Right lobe of liver (tissue), 6 donors: ENCODE results near the gene PCP4. TPM values are rescaled to one million over a fixed set of nuclear protein-coding genes. Genes with fewer than 3 reads are reported as not detected.
"Not testable (repeated sequence)": the region's sequence is repeated elsewhere in the genome, so short reads cannot be mapped to it uniquely, and the experiment has no call there.

Experiments
- ATAC-seq, 4 donors: fragments of 200-7000 bp; cut with Tn5 transposase; one replicate each; pipeline ENCODE4 v1.9.1; 2020; ENCODE audit warnings: mild to moderate bottlenecking in 4 of 4, moderate library complexity in 4 of 4
- DNase-seq, 3 donors: peaks; one replicate each; pipeline ENCODE4 v3.0.0-alpha.2; 2020
- H3K27ac ChIP-seq, 3 donors: fragments of 200-600 bp; one replicate each; pipeline ENCODE4 v1.8.0; 2022
- H3K27me3 ChIP-seq, 2 donors: fragments of 200-600 bp; one replicate each; pipeline ENCODE4 v1.8.0; 2022
- H3K36me3 ChIP-seq, 4 donors: fragments of 200-600 bp; sonication (generic) in 1 of 4; one replicate each; pipeline versions ENCODE4 v1.5.1 to v1.8.0; 2017 to 2022; ENCODE audit warnings: control low read depth in 1 of 4
- H3K4me1 ChIP-seq, 4 donors: fragments of 200-600 bp; sonication (generic) in 1 of 4; one replicate each; pipeline versions ENCODE4 v1.5.1 to v1.8.0; 2017 to 2022; ENCODE audit warnings: control low read depth in 1 of 4
- H3K4me3 ChIP-seq, 3 donors: fragments of 200-600 bp; one replicate each; pipeline ENCODE4 v1.8.0; 2022
- H3K9me3 ChIP-seq, 4 donors: fragments of 200-600 bp; sonication (generic) in 1 of 4; one replicate each; pipeline versions ENCODE4 v1.5.1 to v1.8.0; 2017 to 2022; ENCODE audit warnings: control low read depth in 1 of 4
- CTCF ChIP-seq, 4 donors: fragments of 200-600 bp in 3 of 4; fragments of 450-650 bp in 1 of 4; IDR thresholded peaks; one replicate each; pipeline versions ENCODE4 v1.5.1 to v1.8.0; 2016 to 2022; ENCODE audit warnings: antibody characterized with exemption in 4 of 4, mild to moderate bottlenecking in 2 of 4
- POLR2A ChIP-seq: fragments of 450-650 bp; IDR thresholded peaks from one replicate; pipeline ENCODE4 v1.6.1; 2017; ENCODE audit warnings: antibody characterized with exemption, mild to moderate bottlenecking
- WGBS: methylation state at CpG from one replicate; pipeline ENCODE4 v1.1.6; 2018; ENCODE audit warnings: low coverage, low lambda C conversion rate; ENCODE audit not compliant: insufficient coverage; ENCODE audit errors: missing lambda C conversion rate; 5-methylcytosine and 5-hydroxymethylcytosine counted together
- intact Hi-C, 2 donors: fragments of 100-400 bp; cut with DNase I; formaldehyde crosslinking; loops; one replicate each; pipeline versions ENCODE4 v1.11.2 to v1.14.1; 2022
- total RNA-seq, 6 experiments: library from RNA; depleted of rRNA in 2 of 6; stranded (reverse); fragments of >200 nt in 2 of 6; fragmentation: NEBNext Ultra II Directional in 3 of 6; extraction: Animal tissue kit (Norgen Biotek cat#: 25700) in 3 of 6; gene quantifications; one replicate each; pipeline versions ENCODE4 v1.1.0 to v1.2.4, GENCODE V29; 2016 to 2023
- donor health status: DM: no; HTN: yes; CAD: no.
- donor health status: DM: no; HTN: no; CAD: no.
- donor health status: DM: no; HTN: no; CAD: no.
- donor health status: DM: no; HTN: yes; CAD: no.
- donor health status: DM: no; HTN: yes; CAD: no.

The PCP4 gene
- total RNA-seq, 6 experiments from 2014 or later: not detected

GRCh38 chr21:39888848-39889247 lies 21.6 kb downstream of the PCP4 start:
- Histone ChIP-seq H3K36me3 (no peaks in the 10 kb centered on the region), H3K27ac (no peak overlapping the region), H3K4me3 (no peak overlapping the region), H3K9me3 (no peaks in the 10 kb centered on the region), H3K4me1 (no peaks in the 10 kb centered on the region), H3K27me3 (no peaks in the 10 kb centered on the region)
- intact Hi-C loops: no loop called here
- ATAC-seq (no peak), DNase-seq (no peak)
- TF ChIP-seq CTCF (IDR thresholded peaks at IDR 0.05): no peak
- TF ChIP-seq POLR2A: no peak
- WGBS: 70% methylated on average over 9 of the region's 9 CpGs

- no peak overlapping the region for H3K27ac ChIP-seq
- no peak for DNase-seq
- 75% methylated on average over 3 of the region's 5 CpGs for WGBS
- H3K27me3 ChIP-seq: no peaks in the 10 kb centered on the region
- no peak for ATAC-seq
- no peak overlapping the region for H3K4me3 ChIP-seq
- TF ChIP-seq POLR2A (no peak), CTCF (IDR thresholded peaks at IDR 0.05) (no peak)
- H3K4me1 ChIP-seq: no peaks in the 10 kb centered on the region
- H3K36me3 ChIP-seq: no peaks in the 10 kb centered on the region
- intact Hi-C loops: no loop called here
- H3K9me3 ChIP-seq: no peaks in the 10 kb centered on the region
Observed at GRCh38 chr21:39891111-39891510, 23.9 kb downstream of the PCP4 start.

GRCh38 chr21:39891863-39892262 lies 24.6 kb downstream of the PCP4 start:
- H3K27me3 ChIP-seq, intact Hi-C loops, H3K9me3 ChIP-seq, H3K4me1 ChIP-seq, H3K27ac ChIP-seq, ATAC-seq, H3K36me3 ChIP-seq, DNase-seq, H3K4me3 ChIP-seq: not testable (repeated sequence)
- WGBS: 74% methylated on average over 8 of the region's 12 CpGs

GRCh38 chr21:39900491-39900890 lies 33.3 kb downstream of the PCP4 start:
- H3K4me1 ChIP-seq: no peaks in the 10 kb centered on the region
- H3K27ac ChIP-seq: no peak overlapping the region
- H3K27me3 ChIP-seq: no peaks in the 10 kb centered on the region
- intact Hi-C loops: no loop called here
- H3K9me3 ChIP-seq: no peaks in the 10 kb centered on the region
- 60% methylated on average over 5 of the region's 5 CpGs for WGBS
- no peaks in the 10 kb centered on the region for H3K36me3 ChIP-seq
- TF ChIP-seq CTCF (IDR thresholded peaks at IDR 0.05) (no peak), POLR2A (no peak)
- H3K4me3 ChIP-seq: no peak overlapping the region
- ATAC-seq (no peak), DNase-seq (no peak)

DNA sequence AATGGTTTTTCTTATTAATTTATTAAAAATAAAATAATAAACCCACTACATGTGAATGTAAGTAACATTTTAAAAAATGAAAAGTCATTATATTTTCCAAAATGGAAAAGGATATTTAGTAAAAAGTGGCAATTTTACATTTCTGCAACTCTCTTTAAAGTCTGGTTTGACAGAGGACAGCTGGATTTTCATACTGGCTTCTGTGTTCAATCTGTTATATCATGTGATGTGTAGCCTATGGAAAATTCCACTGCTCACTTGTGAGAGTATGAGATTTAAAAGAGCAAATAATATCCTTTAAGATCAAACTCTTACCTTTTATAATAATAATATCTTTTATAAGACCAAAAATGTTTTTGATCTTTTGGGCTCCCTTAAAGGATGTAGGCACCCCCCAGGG lies 33.7 kb downstream of the PCP4 start:
- no peak for TF ChIP-seq POLR2A
- no peak for TF ChIP-seq CTCF (IDR thresholded peaks at IDR 0.05)
- no peak for DNase-seq
- no peaks in the 10 kb centered on the region for H3K9me3 ChIP-seq
- H3K27ac ChIP-seq: no peak overlapping the region
- intact Hi-C loops: no loop called here
- H3K4me1 ChIP-seq: no peaks in the 10 kb centered on the region
- ATAC-seq: no peak
- no peaks in the 10 kb centered on the region for H3K36me3 ChIP-seq
- H3K27me3 ChIP-seq: no peaks in the 10 kb centered on the region
- H3K4me3 ChIP-seq: no peak overlapping the region
